ENCODE measurements around the gene IL1B.

DNA sequence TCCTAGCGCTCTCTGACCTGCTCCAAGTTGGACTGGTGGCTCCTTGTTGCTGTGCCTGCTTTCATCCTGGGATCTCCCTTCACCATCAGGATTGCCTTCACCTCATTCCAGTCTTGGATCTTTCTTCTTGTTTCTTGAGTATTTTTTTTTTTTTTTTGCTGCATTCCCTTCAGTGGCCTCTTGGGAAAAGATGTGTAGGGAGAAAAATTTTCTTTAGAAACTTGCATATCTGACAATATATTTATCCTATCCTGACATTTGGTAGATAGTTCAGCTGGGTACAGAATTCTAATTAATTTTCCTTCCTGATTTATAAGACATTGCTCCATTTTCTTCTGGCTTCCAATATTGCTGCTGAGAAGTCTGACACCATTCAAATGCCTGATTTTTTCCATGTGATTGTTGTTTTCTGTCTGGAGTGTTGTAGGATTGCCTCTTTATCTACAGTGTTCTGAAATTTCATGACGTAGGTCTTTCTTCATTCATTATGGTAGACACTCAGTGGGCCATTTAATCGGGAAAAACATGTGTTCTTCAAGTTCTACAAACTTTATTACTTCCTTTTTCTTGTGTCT, 29.3 kb downstream of the IL1B start:
- TF ChIP-seq, protein P1, sequence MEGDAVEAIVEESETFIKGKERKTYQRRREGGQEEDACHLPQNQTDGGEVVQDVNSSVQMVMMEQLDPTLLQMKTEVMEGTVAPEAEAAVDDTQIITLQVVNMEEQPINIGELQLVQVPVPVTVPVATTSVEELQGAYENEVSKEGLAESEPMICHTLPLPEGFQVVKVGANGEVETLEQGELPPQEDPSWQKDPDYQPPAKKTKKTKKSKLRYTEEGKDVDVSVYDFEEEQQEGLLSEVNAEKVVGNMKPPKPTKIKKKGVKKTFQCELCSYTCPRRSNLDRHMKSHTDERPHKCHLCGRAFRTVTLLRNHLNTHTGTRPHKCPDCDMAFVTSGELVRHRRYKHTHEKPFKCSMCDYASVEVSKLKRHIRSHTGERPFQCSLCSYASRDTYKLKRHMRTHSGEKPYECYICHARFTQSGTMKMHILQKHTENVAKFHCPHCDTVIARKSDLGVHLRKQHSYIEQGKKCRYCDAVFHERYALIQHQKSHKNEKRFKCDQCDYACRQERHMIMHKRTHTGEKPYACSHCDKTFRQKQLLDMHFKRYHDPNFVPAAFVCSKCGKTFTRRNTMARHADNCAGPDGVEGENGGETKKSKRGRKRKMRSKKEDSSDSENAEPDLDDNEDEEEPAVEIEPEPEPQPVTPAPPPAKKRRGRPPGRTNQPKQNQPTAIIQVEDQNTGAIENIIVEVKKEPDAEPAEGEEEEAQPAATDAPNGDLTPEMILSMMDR (IDR thresholded peaks at IDR 0.05), result no peak; the same call in 1 of the 2 replicates
- no peak for TF ChIP-seq SMC3 (IDR thresholded peaks at IDR 0.05; ENCODE audit: low read depth, low read length)
- TF ChIP-seq, protein P2, sequence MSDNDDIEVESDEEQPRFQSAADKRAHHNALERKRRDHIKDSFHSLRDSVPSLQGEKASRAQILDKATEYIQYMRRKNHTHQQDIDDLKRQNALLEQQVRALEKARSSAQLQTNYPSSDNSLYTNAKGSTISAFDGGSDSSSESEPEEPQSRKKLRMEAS (IDR thresholded peaks at IDR 0.05; ENCODE audit: low read depth), result no peak
- TF ChIP-seq EZH2phosphoT487 (IDR thresholded peaks at IDR 0.05; ENCODE audit: borderline replicate concordance, low read depth), result no peak
- TF ChIP-seq, protein P3, sequence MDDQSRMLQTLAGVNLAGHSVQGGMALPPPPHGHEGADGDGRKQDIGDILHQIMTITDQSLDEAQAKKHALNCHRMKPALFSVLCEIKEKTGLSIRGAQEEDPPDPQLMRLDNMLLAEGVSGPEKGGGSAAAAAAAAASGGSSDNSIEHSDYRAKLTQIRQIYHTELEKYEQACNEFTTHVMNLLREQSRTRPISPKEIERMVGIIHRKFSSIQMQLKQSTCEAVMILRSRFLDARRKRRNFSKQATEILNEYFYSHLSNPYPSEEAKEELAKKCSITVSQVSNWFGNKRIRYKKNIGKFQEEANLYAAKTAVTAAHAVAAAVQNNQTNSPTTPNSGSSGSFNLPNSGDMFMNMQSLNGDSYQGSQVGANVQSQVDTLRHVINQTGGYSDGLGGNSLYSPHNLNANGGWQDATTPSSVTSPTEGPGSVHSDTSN (IDR thresholded peaks at IDR 0.05), result no peak
- TF ChIP-seq FOSL2 (IDR thresholded peaks at IDR 0.05; ENCODE audit: borderline replicate concordance, low read depth), result no peak
- TF ChIP-seq YY1 (IDR thresholded peaks at IDR 0.05; ENCODE audit: low read depth), result no peak
- TF ChIP-seq RAD21 (IDR thresholded peaks at IDR 0.05; ENCODE audit: low read length), result no peak
- no peak for TF ChIP-seq NRF1 (IDR thresholded peaks at IDR 0.05; ENCODE audit: low read depth, low read length)
- no peak for TF ChIP-seq MEF2A (IDR thresholded peaks at IDR 0.05; ENCODE audit: borderline replicate concordance, low read depth)
- TF ChIP-seq, protein P4, sequence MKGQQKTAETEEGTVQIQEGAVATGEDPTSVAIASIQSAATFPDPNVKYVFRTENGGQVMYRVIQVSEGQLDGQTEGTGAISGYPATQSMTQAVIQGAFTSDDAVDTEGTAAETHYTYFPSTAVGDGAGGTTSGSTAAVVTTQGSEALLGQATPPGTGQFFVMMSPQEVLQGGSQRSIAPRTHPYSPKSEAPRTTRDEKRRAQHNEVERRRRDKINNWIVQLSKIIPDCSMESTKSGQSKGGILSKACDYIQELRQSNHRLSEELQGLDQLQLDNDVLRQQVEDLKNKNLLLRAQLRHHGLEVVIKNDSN (IDR thresholded peaks at IDR 0.05; ENCODE audit: borderline replicate concordance, low read depth), result no peak
- no peak for TF ChIP-seq TCF12 (IDR thresholded peaks at IDR 0.05)
- TF ChIP-seq POLR2AphosphoS5 (IDR thresholded peaks at IDR 0.05; ENCODE audit: low read depth, low read length), result no peak
- no peak for TF ChIP-seq EP300 (IDR thresholded peaks at IDR 0.05; ENCODE audit: borderline replicate concordance in 1 of 2, low read depth in 1 of 2, low read length in 1 of 2)
